ENCODE results near the gene SMG6. TPM values are rescaled to one million over a fixed set of nuclear protein-coding genes. Genes with fewer than 3 reads are reported as not detected.

SMG6 gene
- total and polyA plus RNA-seq, 7 donors = 11.1 to 38.8 (median 22.9) TPM

GRCh38 chr17:2047590-2047989 lies 256.0 kb downstream of the SMG6 start:
- DNase-seq = no peak
- H3K9me3 ChIP-seq = no peaks in the 10 kb centered on the region
- H3K4me1 ChIP-seq = peaks cover 0 to 50% (median 46%) of the 10 kb centered on the region in 4 donors
- WGBS, 2 donors = 85 to 93% methylated on average over 6 of the region's 6 CpGs
- no peak for TF ChIP-seq POLR2AphosphoS5 (IDR thresholded peaks at IDR 0.05)
- no peak for TF ChIP-seq POLR2A (IDR thresholded peaks at IDR 0.05)
- no peak for TF ChIP-seq CTCF (IDR thresholded peaks at IDR 0.05)
- TF ChIP-seq EP300 (IDR thresholded peaks at IDR 0.05) = no peak
- H3K27me3 ChIP-seq = peaks cover 0 to 24% (median 6%) of the 10 kb centered on the region in 3 donors
- peaks cover 0 to 19% (median 6%) of the 10 kb centered on the region in 4 donors for H3K36me3 ChIP-seq
- H3K4me3 ChIP-seq = no peak overlapping the region
- H3K27ac ChIP-seq = no peak overlapping the region
- intact Hi-C loops (cut with DNase I) = no loop called here

GRCh38 chr17:2044263-2044894 lies 259.2 kb downstream of the SMG6 start:
- H3K27ac ChIP-seq = peak overlapping the region in 2 of 4 donors; percentile 23 to 90

GRCh38 chr17:2043785-2044184 lies 259.8 kb downstream of the SMG6 start:
- intact Hi-C loops (cut with DNase I) = loop anchor here (5.0 kb wide), 2 partner anchors 136 to 326 kb away; no protein-coding TSS in a partner anchor
- Histone ChIP-seq H3K27ac (peak overlapping the region in 2 of 4 donors; percentile 13 to 90), H3K4me3 (no peak overlapping the region), H3K27me3 (peaks cover 0 to 4% (median 0%) of the 10 kb centered on the region in 3 donors), H3K36me3 (peaks cover 0 to 28% (median 6%) of the 10 kb centered on the region in 4 donors), H3K9me3 (no peaks in the 10 kb centered on the region), H3K4me1 (peaks cover 0 to 34% (median 34%) of the 10 kb centered on the region in 4 donors)
- TF ChIP-seq POLR2A (IDR thresholded peaks at IDR 0.05) = no peak
- no peak for TF ChIP-seq POLR2AphosphoS5 (IDR thresholded peaks at IDR 0.05)
- TF ChIP-seq CTCF (IDR thresholded peaks at IDR 0.05) = no peak
- TF ChIP-seq EP300 (IDR thresholded peaks at IDR 0.05) = no peak
- WGBS, 2 donors = 90 to 93% methylated on average over 6 of the region's 6 CpGs
- no peak for DNase-seq

More at GRCh38 chr17:2044263-2044894, 259.2 kb downstream of the SMG6 start:
- Histone ChIP-seq H3K4me3 (no peak overlapping the region), H3K36me3 (peaks cover 0 to 27% (median 6%) of the 10 kb centered on the region in 4 donors), H3K9me3 (no peaks in the 10 kb centered on the region), H3K27me3 (peaks cover 0 to 5% (median 0%) of the 10 kb centered on the region in 3 donors), H3K4me1 (peaks cover 0 to 40% (median 40%) of the 10 kb centered on the region in 4 donors)
- intact Hi-C loops (cut with DNase I) = loop anchor here (5.0 kb wide), 2 partner anchors 137 to 327 kb away; no protein-coding TSS in a partner anchor
- TF ChIP-seq CTCF (IDR thresholded peaks at IDR 0.05) = no peak
- TF ChIP-seq EP300 (IDR thresholded peaks at IDR 0.05) = no peak
- no peak for TF ChIP-seq POLR2AphosphoS5 (IDR thresholded peaks at IDR 0.05)
- TF ChIP-seq POLR2A (IDR thresholded peaks at IDR 0.05) = no peak
- DNase-seq = no peak
- 93 to 95% methylated on average over 5 of the region's 5 CpGs for WGBS, 2 donors

- H3K27me3 ChIP-seq = no peaks in the 10 kb centered on the region
- intact Hi-C loops (cut with DNase I) = loop anchor here (5.0 kb wide), 2 partner anchors 136 to 326 kb away; no protein-coding TSS in a partner anchor
- whole genome bisulfite sequencing, 2 donors = 87 to 89% methylated on average over 5 of the region's 5 CpGs
- peak overlapping the region in 3 of 4 donors; percentile 71 to 79 (median 74) for H3K4me3 ChIP-seq
- DNase-seq = no peak
- peak overlapping the region; percentile 82 to 94 (median 88) for H3K27ac ChIP-seq
- peaks cover 0 to 36% (median 8%) of the 10 kb centered on the region in 4 donors for H3K36me3 ChIP-seq
- TF ChIP-seq POLR2A (IDR thresholded peaks at IDR 0.05) (no peak), EP300 (IDR thresholded peaks at IDR 0.05) (no peak), POLR2AphosphoS5 (IDR thresholded peaks at IDR 0.05) (no peak), CTCF (IDR thresholded peaks at IDR 0.05) (no peak)
- no peaks in the 10 kb centered on the region for H3K9me3 ChIP-seq
- H3K4me1 ChIP-seq = peaks cover 0 to 31% (median 30%) of the 10 kb centered on the region in 4 donors
These were observed 260.7 kb downstream of the SMG6 start for GRCh38 chr17:2042933-2043332.

Measured in sigmoid colon (tissue), 7 donors.